Amniotic epithelial cell (primary cell): Measurements from ENCODE around the gene RALGAPA2.

Experiments
- DNase-seq: peaks from one replicate; pipeline ENCODE4 v3.0.0-alpha.2; 2010; ENCODE audit warnings: low read depth

The RALGAPA2 gene

DNA sequence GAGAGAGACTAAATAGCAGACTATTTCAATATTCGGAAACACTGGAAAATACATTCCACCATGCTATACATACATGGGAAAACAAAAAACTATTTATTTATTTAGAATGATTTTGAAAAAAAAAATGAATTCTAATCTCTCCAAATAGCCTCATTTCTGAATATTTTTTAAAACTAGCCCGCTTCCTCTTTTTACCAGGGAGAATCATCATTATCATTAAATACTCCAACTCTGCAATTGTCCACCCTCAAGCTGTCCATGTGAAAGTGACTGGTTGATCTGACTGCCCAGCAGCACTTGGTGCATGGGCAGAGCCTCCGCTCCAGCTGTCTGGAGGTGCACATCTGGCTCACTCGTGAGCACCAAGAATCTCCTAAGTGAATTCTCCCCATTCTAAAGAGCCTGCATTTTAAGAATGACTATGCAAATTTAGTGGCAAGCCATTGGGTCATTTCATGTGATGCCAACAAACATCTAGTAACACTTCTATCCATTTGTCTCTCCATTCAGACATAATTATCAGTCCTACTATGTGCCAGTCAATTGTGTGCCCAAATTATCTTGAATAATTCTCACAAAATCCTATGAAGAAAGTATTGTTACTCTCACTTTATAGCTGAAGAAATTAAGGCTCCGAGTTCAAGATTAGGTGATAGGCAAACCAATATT, 279.7 kb downstream of the RALGAPA2 start:
- DNase-seq, result no peak

DNA sequence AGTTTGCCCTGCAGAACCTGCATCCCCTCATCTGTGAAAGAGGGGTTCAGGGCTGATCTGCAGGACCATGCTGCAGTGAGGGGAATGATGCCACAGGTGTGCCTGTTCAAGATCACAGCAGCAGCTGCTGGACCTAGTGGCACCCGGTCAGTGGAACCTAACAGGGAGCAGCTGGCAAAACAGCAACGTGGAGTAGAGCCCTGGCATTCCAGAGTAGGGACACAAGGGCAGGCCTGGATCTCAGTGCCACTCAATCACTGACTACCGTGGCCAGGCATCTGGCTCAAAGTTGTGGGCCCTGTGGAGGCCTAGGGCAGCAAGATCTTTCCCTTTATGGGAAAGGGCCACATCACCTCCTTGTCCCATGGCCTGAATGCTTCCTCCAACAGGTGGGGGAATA, 282.4 kb downstream of the RALGAPA2 start:
- no peak for DNase-seq

DNA sequence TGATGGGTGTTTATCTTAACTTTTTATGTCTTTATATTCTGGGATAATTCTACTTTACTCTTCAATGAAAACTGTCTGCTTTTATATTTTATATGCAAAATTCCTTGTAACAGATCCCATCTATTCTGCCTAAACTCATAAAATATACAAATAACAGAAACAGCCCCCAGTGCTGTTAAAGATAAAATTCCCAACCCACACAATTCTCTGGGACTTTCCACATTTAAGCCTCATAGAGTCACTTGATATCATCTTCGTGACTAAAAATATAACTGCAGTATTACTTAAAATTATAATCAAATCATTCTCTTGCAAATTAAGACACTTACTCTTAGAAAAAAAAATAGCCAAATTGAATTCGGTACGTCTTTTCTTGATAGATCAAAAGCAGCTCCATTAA, 284.4 kb downstream of the RALGAPA2 start:
- DNase-seq, result no peak

DNA sequence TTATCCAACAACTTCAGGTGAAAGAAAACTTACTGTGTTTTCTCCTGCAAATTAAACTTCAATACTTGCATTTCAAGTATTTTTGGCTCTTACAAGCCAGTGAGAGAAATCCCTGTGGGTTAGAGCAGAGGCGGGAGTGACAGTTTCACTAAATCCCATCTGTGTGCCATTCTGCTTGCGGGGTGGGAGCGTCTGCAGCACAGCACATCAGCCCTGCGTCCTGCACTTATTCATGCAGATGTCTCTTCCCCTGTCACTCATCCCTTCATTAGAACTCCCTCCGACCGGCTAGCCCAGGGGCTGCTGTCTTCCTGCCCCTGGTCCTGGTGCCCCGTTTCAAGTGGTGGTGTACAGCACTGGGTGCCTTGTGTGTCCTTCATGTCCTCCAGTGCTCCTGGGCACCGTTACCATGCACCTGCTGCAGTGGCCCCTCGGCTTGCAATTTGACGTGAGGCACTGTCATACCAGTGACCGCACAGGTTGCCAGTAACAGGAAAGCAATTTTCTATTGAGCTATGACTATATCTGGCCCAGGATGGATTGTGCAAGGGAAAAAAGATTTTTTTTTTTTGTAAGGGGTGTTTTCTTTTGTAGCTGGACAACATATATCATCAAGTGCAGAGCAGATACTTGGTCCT, 285.1 kb downstream of the RALGAPA2 start:
- no peak for DNase-seq

DNA sequence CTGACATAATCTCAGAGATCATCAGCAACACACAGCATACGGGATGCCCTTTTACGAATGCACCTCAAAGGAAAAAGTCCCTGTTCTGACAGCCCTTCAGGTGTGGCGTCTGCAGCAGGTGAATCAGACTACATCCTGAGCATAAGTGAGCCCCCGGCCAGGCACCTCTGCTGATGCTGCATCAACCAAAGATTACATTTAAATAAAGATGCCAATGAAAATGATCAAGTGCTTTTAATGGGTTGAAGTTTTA, 285.9 kb downstream of the RALGAPA2 start:
- no peak for DNase-seq

DNA sequence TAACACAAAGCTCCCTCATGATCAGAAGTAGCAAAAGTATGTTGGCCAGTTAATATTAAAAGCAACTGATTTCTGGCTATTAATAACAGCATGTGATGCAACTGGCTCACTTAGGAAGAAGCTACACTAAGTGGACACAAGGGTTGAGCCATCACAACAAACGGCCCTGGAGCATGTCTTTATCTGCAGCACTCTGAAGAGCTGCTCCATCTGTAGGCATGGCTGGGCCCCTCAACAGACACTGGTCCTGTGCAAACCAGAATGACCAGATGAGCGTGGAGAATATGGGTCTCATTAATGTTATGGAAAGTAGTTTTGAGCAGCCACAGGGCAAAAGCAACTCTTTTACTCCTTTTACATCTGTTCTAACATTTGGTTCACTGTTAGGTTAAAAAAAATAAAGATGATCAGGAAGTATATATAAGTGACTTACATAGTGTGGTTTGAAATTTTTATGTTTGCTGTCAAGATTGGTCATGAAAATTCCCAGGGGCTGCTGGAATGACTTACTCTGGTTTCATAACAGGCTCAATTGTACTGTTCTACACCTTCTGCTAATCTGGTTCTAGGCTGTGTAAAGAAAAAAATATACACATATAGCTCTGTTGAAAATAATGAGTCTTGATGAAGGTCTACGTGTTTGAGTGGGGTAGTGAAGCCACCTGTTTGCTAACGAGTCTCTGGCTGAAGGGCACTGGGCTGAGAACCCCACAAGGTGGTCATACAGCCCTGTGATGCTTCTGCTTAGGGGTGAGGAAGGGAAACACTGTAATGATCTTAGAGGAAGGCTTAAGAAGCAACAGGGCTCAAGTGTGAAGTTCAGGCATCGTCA, 286.4 kb downstream of the RALGAPA2 start:
- DNase-seq, result no peak

DNA sequence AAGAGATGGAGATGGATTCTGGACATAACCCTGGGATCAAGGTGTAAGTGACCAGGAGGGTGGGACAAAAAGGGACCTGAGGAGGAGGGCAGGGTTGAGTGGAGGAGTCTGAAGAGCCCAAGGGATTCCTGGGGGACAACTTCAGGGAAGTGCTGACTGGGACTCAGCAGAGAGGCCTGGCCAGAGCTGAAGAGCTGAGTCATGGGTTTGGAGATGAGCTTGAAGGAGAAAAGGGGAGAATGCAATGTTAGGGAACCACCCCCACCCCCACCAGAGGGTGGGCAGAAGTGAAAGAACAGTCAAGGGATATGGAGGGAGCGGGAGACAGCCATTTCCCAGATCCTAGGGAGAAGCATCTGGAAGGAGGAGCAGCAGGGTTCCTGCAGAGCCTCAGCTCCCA, 289.3 kb downstream of the RALGAPA2 start:
- DNase-seq, result no peak

DNA sequence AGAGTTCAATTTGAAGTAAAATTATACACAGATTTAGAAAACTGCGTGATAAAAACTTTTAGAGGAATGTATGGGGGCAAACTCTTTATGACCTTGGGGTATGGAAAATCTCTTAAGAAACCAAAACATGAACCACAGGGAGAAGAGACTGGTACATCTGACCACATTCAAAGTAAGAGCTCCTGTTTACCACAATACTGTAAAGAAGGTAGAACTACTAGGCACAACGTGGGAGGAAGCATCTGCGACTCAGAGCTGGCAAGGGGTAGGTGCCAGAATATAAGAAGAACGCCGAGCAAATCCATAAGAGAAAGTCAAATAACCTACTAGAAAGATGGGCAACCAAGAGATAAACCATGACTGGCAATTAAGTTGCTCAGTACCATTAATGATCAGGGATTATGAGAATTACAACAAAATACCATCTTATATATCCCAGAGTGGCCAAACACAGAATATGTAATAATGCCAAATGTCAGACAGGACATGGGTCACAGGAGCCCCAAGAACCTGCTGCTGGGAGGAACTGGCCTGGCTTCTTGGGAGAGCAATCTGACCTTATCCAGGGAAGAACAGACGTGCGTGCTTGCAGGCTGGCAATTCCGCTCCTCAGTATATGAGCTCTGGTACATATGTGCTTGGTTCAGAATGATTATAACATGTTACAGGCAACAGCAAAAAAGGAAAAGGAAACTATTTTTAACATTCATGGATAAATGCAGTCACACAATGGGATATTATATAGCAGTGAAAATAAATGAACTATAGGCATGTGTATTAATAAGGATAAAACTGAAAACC, 294.4 kb downstream of the RALGAPA2 start:
- DNase-seq, result no peak

DNA sequence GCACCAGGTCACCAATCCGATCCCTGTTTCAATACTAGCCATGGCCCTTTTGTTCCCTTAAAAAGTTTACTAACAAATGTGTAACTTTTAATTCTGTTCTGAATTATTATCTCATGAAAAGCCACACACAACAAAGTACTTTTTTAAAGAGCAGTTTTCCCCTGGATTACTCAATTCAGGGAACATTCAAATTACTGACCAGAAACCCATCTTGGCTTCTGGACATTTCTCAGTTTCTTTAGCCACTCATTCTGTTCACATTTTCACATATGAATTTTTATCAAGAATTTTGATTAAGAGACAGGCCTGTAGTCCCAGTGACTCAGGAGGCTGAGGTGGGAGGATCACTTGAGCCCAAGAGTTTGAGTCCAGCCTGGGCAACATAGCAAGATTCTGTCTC, 297.1 kb downstream of the RALGAPA2 start:
- DNase-seq, result no peak

DNA sequence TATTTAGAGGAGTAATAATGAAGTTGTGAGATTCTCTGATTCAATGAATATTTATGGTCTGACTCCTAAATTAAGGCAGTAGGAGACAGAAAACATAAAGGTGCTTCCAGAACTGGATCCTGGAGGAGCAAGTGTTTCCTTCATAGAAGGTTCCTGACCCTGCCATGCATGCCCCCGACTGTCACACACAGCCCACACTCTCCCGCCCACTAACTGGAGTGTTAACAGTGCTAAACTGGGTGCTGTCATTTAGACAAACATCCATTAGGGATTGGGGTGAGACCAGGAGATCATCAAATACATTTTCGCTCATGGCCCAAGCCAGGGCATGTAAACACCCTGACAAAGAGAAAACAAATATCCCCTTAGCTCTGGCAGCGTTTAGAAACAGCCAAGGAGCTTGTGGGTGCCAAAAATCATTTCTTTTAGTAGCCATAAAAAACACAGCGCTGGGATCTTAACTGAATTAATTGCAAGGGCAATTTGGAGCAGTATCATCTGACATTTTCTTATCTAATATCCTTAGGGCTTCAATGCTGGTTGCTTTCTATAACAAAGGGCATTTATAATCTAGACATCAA, 297.7 kb downstream of the RALGAPA2 start:
- no peak for DNase-seq

DNA sequence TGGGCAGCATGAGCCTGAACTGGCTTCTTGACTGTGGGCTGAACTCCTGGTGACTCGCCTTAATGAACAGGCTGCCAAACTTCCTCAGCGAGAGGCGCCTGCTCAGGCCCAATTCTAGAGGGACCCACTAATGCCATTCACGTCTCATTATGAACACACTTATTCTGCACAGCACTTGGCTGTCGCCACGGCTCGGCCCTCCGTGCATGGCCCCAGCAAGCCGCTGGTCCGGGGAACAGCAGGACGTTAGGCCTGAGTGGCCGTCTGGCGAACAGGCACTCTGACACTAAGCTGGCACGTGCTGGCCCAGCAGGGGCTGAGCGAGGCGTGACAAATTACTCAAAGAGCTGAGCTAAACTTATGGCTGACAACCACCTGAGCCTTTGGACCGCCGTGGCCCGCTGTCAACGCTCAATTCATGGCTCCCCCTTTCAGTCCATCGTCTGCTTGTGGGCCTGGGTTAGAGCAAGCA, 298.6 kb downstream of the RALGAPA2 start:
- DNase-seq, result no peak

DNA sequence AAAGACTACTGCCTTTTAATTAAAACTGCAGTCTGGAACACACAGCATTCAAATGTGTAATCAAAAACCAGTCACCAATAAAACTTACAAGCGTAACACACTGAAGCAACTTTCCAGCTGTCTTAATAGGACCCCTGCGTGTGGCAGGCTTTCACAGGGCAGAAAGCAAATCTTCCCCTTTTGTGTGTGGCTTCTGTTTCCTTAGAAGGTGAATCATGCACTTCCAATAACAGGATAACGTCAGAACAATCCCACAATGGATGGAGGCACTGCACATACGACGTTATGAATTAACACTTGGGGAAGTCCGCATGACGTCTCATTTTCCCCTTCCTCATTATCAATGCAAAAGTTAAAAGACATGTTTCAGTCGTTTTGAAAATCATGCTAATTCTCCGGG, 299.7 kb downstream of the RALGAPA2 start:
- no peak for DNase-seq

DNA sequence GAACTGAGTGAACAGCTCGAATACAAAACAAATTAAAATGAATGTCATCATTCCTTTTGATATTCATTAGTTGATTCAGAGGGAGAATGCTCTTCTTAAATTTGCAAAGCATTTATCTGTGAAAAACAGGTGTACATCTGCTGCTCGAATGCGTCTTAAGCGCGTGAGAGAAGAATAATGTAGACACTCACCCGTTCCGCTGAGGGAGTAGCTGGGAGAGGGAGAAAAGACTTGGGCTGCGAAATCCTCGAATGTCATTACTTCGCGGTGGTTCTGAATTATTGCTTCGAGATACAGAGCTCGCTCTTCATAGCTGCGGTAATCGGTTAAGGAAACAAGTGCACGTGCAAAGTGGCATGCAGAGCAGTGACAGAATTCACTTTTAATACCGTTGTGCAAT, 300.6 kb downstream of the RALGAPA2 start:
- DNase-seq, result no peak

DNA sequence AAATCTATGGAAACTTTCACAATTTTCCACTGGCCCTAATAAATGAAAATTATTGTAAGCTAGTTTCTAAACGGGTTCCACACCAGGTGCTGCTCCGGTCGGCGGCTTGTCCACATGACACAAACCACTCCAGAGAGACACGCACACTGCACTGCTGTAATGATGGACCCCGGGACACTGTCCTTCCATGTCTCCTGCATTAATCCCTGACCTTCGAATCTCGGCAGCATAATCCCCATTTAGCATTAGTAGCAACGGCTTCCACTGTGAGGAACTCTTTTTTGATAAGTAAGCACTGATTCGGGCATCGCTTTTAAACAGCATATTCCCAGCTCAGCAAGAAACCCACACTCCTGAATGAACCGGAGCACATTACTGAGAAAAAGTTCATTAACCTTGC, 301.0 kb downstream of the RALGAPA2 start:
- DNase-seq, result no peak

DNA sequence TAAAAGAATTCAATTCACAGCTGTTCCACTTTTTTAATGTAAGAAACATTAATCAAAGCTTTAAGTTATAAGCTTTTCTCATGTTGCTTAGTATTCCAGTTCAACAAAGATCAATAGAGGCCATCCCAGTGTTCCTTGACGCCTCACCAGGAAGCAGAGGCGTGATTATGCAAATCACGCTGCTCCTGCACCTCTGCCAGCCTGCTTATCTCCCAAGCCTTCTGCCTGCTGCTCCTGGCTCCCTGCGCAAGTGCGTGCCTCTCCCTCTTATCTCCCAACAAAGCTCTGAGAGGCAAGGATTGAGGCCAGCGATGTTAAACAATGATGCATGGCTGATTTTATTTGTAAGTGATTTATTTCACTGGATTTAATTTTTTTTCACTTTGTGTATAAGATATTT, 301.8 kb downstream of the RALGAPA2 start:
- peak; percentile 41 for DNase-seq

DNA sequence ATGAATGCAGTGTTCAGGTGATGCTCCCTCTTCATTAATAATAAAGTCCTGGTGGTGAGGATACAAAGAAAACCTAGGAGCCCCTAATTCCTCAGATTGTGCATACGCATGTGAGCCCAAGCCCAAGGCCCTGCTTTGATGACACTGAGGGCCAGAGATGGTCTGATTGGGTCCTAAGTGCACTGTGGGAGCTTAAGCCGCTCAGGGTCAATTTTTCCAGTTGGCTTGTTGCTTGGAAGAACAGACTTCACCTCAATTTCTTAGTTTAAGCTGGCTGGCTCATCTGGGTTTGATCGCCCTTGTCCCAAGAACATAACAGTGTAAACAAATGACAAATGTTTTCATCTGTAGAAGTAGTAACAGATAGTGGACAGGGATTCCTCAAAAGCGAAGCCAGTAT, 303.1 kb downstream of the RALGAPA2 start:
- DNase-seq, result no peak

DNA sequence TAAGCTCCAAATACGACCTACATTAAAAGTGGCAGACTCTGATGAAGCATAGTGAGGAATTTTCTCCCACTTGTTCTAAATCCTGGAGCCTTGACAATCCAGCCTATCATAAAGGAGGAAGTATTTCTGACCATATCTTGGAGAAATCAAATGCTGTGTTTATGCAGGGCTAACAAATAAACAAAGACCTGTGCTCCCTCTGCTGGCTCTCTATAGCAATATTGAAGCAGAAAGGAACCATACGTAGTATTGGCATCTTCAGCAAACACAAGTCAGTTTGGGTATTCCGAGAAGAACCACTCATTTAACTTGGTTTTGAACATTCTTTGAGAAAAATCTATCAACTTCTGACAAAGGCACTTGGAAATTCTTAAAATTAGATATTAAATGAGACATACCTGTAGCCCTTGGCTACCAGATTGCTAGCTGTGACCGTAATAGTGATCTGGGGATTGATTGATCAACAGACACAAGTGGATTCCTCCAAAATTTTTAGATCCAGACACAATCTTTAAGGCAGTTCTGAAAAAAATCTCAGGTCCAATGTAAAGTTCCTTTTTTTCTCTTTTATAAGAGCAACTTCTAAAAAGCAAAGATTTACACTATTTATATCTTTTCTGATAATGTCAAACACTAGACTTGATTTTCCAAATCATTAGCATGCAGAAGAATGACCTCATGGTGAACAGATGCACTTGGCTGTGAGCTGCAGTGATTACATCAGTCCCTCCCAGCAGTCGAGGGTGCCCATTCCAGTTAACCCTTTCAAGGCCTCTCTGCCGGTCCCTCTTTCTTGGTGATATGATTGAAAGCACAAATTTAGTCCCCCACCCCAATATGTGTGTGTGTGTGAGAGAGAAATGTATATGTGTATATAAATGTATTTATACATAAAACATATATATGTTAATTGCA, 304.3 kb downstream of the RALGAPA2 start:
- no peak for DNase-seq

DNA sequence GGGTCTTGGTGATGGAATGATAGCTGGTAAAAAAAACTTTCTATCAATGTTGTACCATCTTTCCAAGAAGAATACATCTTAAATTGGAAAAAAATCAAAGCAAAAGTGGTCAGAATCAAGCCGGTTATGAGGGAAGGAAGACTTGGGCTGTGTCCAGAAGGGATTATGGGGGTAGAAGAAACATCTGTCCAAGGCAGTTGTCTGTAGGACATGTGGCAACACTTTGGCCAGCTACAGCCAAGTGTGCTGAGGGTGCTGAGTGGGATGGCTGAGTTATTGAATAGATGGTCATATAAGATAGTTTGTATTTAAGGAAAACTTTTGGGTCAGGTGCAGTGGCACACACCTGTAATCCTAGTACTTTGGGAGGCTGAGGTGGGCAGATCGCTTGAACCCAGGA, 306.1 kb downstream of the RALGAPA2 start:
- no peak for DNase-seq

DNA sequence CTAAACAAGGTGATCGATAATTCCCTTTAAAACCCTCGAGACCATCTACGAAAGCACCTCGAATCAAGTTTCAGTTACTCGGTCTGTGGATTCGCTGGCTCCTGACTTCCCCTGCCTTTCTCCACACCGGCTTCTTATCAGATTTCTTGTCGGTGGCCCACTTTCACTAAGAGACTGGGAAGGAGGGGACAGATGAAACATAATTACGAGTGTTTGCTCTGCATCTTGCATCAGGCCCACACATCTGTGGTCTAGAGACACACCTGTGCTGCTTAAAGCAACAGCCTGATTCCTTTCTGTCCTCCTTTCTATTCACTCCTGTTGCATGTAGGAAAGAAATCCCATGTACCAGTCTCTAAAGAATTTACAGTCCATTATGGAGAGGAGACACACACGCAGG, 306.8 kb downstream of the RALGAPA2 start:
- DNase-seq, result no peak

DNA sequence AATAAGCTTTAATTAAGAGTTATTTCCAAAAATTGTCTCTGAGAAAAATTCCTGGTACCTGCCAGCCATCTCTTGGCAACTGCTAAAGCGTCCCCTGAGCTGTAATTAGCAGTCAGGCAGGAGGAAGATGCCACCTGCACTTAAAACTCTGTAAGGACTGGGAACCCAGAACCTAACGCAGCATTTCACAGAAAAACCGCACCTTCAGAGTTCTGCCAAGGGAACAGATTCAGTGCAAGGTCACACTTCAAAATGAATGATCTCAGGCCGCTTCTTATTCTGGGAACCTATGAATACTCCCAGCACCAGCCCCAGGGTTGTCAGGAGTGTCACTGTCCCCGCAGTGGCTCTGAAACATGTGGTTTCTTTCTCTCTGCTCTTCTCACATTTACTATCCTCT, 307.8 kb downstream of the RALGAPA2 start:
- DNase-seq, result no peak

DNA sequence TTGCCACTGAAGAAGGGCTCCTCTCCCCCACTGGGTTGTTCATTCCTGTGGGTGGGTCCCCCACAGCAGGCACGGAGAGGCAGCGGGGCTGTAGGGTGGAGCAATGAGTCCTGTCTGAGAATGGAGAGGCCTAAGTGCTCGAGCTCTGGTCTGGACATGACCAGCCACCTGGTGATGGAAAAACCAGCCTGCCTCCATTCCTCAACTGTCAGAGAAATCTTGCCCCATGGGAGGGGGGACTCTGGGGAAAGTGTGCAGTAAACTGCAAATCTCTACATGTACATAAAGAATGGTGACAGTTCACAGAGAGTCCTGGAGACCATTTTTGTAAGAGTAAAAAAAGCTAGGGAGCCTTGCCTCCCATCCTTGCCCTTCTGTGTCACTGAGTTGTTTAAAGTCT, 310.5 kb downstream of the RALGAPA2 start:
- no peak for DNase-seq
